Ovary (tissue), 9 donors: ENCODE measurements around the gene FAM241B. TPM values are rescaled to one million over a fixed set of nuclear protein-coding genes. Genes with fewer than 3 reads are reported as not detected.
A peak's percentile ranks its signal among the peaks of the same experiment; 100 is the strongest.

Source experiments
- DNase-seq, 5 donors: peaks; one replicate each; pipeline ENCODE4 v3.0.0-alpha.2; 2019 to 2020
- H3K27ac ChIP-seq, 2 donors: fragments of 200-600 bp; one replicate each; pipeline versions ENCODE4 v1.5.1 to v1.8.0; 2019 to 2022
- H3K27me3 ChIP-seq: fragments of 200-600 bp; one replicate; pipeline ENCODE4 v1.8.0; 2022
- H3K36me3 ChIP-seq: fragments of 200-600 bp; sonication (generic); one replicate; pipeline ENCODE4 v1.5.1; 2019
- H3K4me1 ChIP-seq: one replicate; pipeline ENCODE4 v1.8.1; 2013; ENCODE audit warnings: mild to moderate bottlenecking, moderate library complexity; ENCODE audit not compliant: insufficient read depth
- H3K4me3 ChIP-seq: fragments of 200-600 bp; sonication (generic); one replicate; pipeline ENCODE4 v1.5.1; 2017
- H3K9me3 ChIP-seq, 2 donors: fragments of 200-600 bp in 1 of 2; sonication (generic) in 1 of 2; one replicate each; pipeline versions ENCODE4 v1.5.1 to v1.8.1; 2013 to 2019; ENCODE audit warnings: mild to moderate bottlenecking in 1 of 2, moderate library complexity in 1 of 2
- CTCF ChIP-seq, 3 donors: fragments of 450-650 bp in 2 of 3; fragments of 200-600 bp in 1 of 3; IDR thresholded peaks; one replicate each; pipeline versions ENCODE4 v1.5.1 to v1.8.0; 2016 to 2022; ENCODE audit warnings: antibody characterized with exemption in 3 of 3, mild to moderate bottlenecking in 1 of 3
- EP300 ChIP-seq: sonication (generic); formaldehyde crosslinking; IDR thresholded peaks from one replicate; pipeline ENCODE4 v1.6.1; 2017; ENCODE audit warnings: antibody characterized with exemption
- POLR2A ChIP-seq: fragments of 450-650 bp; IDR thresholded peaks from one replicate; pipeline ENCODE4 v1.6.1; 2017; ENCODE audit warnings: antibody characterized with exemption, mild to moderate bottlenecking, moderate library complexity
- WGBS, 3 donors: extraction: QIAGEN DNeasy Blood & Tissue Kit in 1 of 3; methylation state at CpG; one replicate each; pipeline versions ENCODE4 v1.1.5 to v1.1.7; 2013 to 2017; 5-methylcytosine and 5-hydroxymethylcytosine counted together
- intact Hi-C, 4 donors: fragments of 100-400 bp; cut with DNase I; formaldehyde crosslinking; loops; one replicate each; pipeline versions ENCODE4 v1.11.0 to v1.15.1; 2022 to 2023
- polyA plus RNA-seq, 2 donors: library from polyadenylated mRNA; stranded (reverse); fragments of 200-250 nt in 1 of 2; fragments of 350-450 nt in 1 of 2; fragmentation: Illumina TruSeq in 1 of 2; extraction: RNeasy Lipid Tissue Mini Kit (QIAGEN cat#74804) in 1 of 2; gene quantifications; one replicate each; pipeline ENCODE4 v1.2.3, GENCODE V29; 2013 to 2014
- total RNA-seq, 7 donors: library from RNA; depleted of rRNA in 2 of 7; stranded (reverse); fragments of >200 nt in 2 of 7; fragmentation: NEBNext Ultra II Directional in 3 of 7; extraction: Animal tissue kit (Norgen Biotek cat#: 25700) in 3 of 7; gene quantifications; one replicate each; pipeline versions ENCODE4 v1.1.0 to v1.2.4, GENCODE V29; 2016 to 2023
- donor health status: DM: no; HTN: no; CAD: no; lungs with moderate emphysema.
- donor health status: DM: no; HTN: no; CAD: no.
- donor health status: Bipolar disorder and iron deficiency.
- donor health status: DM: yes; HTN: yes; CAD: no.
- donor health status: DM: no; HTN: no; CAD: no.
- donor health status: DM: yes; HTN: yes; CAD: no.

The FAM241B gene
- total and polyA plus RNA-seq, 9 donors, result 1.2 to 3.1 (median 2.0) TPM

DNA sequence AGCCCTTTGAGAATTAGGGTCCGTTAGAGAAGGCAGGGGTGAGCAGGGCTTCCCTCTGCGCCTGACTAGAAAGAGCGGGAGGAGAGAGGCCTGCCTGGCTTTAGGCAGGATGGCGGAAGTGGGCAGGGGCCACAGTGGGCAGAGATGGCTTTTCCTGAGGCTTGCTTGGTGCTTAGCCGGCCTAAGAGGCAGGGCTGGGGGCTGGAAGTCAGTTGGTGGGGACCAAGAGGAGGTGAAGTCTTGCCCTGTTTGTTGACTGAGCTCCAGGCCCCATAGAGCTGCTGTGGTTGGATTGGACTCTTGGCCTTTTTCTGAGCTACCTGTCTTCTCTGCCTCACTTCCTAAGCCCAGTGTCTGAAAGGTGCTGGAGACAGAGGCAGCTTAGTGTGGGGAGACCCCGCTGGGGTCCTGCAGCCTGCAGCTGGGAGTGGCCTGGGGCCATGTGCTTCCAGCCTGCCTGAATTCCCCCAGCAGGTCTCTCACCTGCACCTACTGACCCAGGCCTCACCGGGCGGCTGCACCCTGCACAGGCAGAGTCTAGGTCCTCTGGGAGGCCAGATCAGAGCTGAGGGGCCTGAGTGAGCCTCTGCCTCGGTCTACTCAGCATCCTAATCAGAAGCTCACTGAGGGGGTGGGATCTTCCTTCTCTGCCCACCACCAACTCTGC is 4.8 kb downstream of the FAM241B start:
- DNase-seq, result no peak
- H3K9me3 ChIP-seq, result no peaks in the 10 kb centered on the region
- no peaks in the 10 kb centered on the region for H3K36me3 ChIP-seq
- no peak overlapping the region for H3K27ac ChIP-seq
- no peaks in the 10 kb centered on the region for H3K27me3 ChIP-seq
- TF ChIP-seq POLR2A, result no peak
- TF ChIP-seq CTCF (IDR thresholded peaks at IDR 0.05), result no peak
- no peak for TF ChIP-seq EP300
- H3K4me1 ChIP-seq, result no peaks in the 10 kb centered on the region
- H3K4me3 ChIP-seq, result no peak overlapping the region
- WGBS, 3 donors, result 86 to 88% (median 86%) methylated on average over 9 of the region's 9 CpGs
- intact Hi-C loops, result no loop called here

DNA sequence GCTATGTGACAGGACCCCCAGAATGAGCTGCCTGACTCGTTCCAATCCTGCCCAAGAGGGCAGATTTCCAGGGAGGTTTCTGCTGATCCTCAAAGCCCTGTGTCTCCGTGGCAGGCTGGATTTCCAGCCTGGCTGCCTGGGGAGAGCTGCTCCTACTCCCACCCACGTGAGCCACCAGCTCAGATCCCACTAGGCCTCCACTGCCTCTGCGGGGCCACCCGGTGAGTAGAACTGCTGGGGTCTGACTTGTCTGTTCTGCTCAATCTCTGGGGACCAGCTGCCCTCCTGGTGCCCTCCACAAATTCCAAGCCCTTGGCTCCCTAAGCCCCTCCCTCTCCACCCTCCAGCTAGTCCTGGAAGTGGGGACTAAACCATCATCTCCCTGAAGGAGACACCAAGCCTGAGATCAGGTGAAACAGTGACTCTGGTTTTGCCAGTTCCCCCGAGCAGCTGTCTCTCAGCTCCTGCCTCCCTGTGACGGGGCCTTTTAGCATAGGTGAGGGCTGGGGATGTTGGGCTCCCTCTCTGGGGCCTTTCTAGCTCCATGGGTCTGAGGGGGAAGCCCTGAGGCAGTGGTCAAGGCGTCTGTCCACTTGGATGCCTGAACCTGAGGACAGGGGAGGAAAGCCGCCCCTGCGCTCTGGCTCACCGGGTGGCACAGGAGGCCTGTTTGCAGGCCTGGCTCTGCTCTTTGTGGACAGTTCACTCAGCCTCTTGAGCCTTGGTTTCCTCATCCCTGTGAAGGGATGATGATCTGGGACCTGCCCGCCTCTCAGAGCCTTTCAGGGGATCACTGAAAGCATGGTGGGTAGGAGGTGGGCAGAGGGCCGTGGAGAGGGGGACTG is 5.6 kb downstream of the FAM241B start:
- no peaks in the 10 kb centered on the region for H3K27me3 ChIP-seq
- intact Hi-C loops, result no loop called here
- WGBS, 3 donors, result 56 to 71% (median 63%) methylated on average over 11 to 13 of the region's 13 CpGs
- no peak overlapping the region for H3K4me3 ChIP-seq
- H3K9me3 ChIP-seq, result no peaks in the 10 kb centered on the region
- no peaks in the 10 kb centered on the region for H3K4me1 ChIP-seq
- no peak overlapping the region for H3K27ac ChIP-seq
- TF ChIP-seq POLR2A (no peak), CTCF (IDR thresholded peaks at IDR 0.05) (no peak), EP300 (no peak)
- no peaks in the 10 kb centered on the region for H3K36me3 ChIP-seq
- peak in 1 of 5 donors; percentile 1 for DNase-seq

- Histone ChIP-seq H3K27ac (no peak overlapping the region), H3K4me1 (no peaks in the 10 kb centered on the region), H3K9me3 (no peaks in the 10 kb centered on the region), H3K4me3 (no peak overlapping the region), H3K36me3 (no peaks in the 10 kb centered on the region), H3K27me3 (no peaks in the 10 kb centered on the region)
- no peak for TF ChIP-seq EP300
- TF ChIP-seq CTCF (IDR thresholded peaks at IDR 0.05), result no peak
- TF ChIP-seq POLR2A, result no peak
- DNase-seq, result no peak
- intact Hi-C loops, result no loop called here
- WGBS, 3 donors, result 76 to 94% (median 83%) methylated on average over 5 of the region's 5 CpGs
These were observed 6.2 kb downstream of the FAM241B start for GRCh38 chr10:69636273-69636575.

GRCh38 chr10:69636626-69637605 is 6.9 kb downstream of the FAM241B start:
- H3K4me3 ChIP-seq, result no peak overlapping the region
- 52 to 60% (median 53%) methylated on average over 10 of the region's 10 CpGs for WGBS, 3 donors
- H3K27me3 ChIP-seq, result no peaks in the 10 kb centered on the region
- no peaks in the 10 kb centered on the region for H3K36me3 ChIP-seq
- H3K27ac ChIP-seq, result no peak overlapping the region
- DNase-seq, result no peak
- no peaks in the 10 kb centered on the region for H3K4me1 ChIP-seq
- no peak for TF ChIP-seq POLR2A
- no peak for TF ChIP-seq CTCF (IDR thresholded peaks at IDR 0.05)
- TF ChIP-seq EP300, result no peak
- no peaks in the 10 kb centered on the region for H3K9me3 ChIP-seq
- intact Hi-C loops, result no loop called here
